Fibroblast of the conjunctiva (primary cell): ENCODE results near the gene TNIP2.
"Not testable (repeated sequence)": the region's sequence is repeated elsewhere in the genome, so short reads cannot be mapped to it uniquely, and the experiment has no call there.

Experiments
- DNase-seq: peaks from one replicate; pipeline ENCODE4 v3.0.0-alpha.2; 2010; ENCODE audit warnings: low read depth

The TNIP2 gene

GRCh38 chr4:2744576-2745270 lies 11.4 kb downstream of the TNIP2 start:
- DNase-seq, result no peak

DNA sequence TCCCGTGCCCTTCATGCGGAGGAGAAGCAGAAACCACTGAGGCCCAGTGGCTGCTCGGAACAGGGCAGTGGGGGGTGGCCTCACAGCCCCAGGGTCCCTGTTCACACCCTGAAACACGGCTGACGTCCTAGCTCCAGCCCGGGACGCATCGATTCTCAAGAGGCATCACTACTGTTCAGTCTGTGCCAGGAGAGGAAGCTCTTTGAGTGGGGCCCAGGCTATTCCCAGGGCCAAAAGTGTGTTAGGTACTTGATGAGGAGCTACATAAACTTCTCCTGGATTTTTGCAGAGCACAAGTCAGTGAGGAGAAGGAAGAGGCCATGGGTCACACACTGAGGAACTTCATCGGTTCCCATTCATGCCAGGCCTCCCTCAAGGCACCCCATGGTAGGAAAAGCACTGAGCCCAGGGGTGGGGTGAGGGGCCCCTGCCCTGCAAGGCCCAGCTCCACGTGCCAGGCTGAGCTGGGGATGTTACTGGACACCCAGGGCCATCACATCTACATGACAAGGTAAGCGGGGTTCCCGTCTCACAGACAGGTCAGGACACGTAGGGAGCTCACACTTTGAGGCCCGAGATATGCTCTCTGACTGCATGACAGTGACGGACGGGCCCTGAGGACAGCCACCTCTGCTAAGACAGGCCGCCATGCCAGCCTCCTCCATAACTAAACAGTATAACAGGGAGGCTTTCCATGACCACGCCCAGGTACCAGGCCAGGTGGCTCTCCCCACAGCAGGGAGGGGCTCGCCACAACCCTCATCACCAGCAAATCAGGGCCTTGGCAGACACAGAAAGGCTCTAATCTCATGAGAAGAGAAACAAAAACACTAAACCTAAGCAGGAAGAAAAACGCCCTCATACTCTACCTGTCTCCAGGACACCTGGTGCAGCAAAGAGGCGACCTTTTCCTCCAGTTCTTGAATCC lies 12.4 kb downstream of the TNIP2 start:
- no peak for DNase-seq

- no peak for DNase-seq
Measured at GRCh38 chr4:2742823-2743517, 13.2 kb downstream of the TNIP2 start.

- DNase-seq, result no peak
Measured at GRCh38 chr4:2742081-2742822, 13.9 kb downstream of the TNIP2 start.

DNA sequence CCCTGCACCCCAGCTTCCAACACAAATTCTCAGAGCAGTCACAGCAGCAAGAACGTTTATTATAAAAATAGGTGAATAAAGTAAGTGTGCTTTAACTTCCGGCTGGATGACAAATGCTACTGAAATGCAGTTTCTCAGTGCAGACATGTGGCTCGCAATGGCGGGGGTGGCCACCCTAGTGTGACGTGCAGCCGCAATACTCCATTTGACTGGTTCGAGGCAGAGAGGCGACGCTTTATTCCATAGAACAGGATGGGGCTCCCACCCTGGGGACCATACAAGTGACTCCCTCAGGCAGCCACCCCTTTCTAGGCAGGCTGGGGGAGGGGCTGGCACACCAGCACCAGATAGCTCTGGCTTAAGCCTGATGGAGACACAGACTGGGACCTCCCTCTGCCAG lies 14.5 kb downstream of the TNIP2 start:
- no peak for DNase-seq

GRCh38 chr4:2738296-2738695 lies 17.8 kb downstream of the TNIP2 start:
- not testable (repeated sequence) for DNase-seq

GRCh38 chr4:2735869-2736268 lies 20.3 kb downstream of the TNIP2 start:
- no peak for DNase-seq

DNA sequence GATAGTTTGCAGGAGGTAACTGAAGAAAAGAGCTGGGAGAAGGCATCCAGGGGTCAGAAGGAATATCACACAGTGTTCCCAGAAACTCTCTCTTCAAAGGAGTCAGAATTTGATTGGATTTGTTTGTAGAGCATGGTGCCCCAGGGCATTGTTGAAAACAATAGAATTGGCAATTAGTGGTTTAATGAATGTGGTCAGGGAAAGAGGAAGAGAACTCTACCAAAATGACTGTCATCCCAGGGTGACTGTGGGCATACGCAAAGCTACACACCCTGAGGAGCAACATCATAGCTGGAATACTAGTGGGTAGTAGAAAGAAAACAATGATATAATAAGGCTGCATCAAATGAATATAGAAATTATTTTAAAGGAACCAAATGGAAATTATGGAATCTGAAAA lies 21.5 kb downstream of the TNIP2 start:
- no peak for DNase-seq

DNA sequence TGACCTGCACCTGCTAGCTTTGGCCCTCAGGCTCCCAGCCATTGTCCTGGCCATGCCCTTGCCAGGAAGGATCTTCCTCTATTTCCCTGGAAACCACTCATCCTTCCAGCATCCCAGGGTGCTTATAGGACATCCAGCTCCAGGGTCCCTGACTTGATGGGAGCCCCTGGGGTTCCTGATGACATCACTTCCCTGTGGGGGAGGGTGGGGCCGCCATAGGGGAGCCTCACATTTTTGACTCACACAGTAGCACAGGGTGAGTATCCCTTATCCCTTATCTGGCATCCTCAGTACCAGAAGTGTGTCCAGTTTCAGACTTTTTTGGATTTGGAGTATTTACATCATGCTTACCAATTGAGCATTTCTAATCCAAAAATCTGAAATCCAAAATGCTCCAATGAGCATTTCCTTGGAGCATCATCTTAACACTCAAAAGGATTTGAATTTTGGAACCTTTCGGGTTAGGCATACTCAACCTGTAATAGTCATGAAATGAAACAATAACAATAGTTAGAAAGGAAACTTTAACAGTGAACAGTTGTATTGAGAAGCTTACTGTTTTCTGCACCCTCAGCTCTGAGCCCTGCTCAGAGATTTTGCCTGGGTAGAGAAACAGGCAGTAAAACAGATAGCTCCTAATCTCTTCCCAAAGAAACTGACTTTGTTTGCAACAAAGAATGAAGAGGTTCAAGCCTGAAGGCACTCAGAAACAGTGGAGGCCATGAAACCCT lies 22.1 kb downstream of the TNIP2 start:
- no peak for DNase-seq

- DNase-seq, result no peak
Measured at GRCh38 chr4:2733001-2733843, 22.9 kb downstream of the TNIP2 start.

- no peak for DNase-seq
Measured at GRCh38 chr4:2732526-2732925, 23.6 kb downstream of the TNIP2 start.

DNA sequence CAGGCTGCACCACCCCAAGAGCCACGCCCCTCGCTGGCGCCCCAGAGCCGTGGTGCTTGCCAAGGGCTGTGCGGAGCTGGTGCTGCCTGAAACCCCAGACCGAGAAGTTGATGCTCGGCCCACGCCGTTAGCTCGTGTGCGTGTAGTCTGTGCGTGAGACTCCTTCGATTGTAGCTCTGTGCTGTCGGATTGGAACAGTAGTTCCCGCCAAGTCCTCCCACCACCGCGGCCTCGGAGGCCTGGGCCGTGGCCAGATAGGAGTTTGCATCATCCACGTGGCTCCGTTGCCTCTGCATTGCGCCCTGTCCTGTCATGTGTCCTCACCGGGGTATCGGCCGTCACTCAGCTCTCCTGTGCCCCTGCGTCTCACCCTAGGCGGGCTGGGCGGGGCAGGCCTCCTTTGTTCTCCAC lies 24.2 kb downstream of the TNIP2 start:
- no peak for DNase-seq

DNA sequence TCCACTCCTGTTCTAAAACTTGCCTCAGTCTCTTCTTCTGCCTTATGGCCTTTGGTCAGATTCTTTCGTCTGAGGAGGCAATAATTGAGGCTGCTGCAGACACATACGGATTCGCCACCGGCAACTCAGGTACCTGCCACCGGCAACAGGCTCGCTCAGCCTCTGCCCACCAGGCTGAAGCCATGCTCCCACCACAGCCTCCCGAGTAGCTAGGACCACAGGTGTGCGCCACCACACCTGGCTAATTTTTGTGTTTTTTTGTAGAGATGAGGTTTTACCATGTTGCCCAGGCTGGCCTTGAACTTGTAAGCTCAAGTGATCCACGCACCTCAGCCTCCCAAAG lies 26.6 kb downstream of the TNIP2 start:
- DNase-seq, result no peak

- no peak for DNase-seq
Measured at GRCh38 chr4:2728806-2729532, 27.2 kb downstream of the TNIP2 start.

DNA sequence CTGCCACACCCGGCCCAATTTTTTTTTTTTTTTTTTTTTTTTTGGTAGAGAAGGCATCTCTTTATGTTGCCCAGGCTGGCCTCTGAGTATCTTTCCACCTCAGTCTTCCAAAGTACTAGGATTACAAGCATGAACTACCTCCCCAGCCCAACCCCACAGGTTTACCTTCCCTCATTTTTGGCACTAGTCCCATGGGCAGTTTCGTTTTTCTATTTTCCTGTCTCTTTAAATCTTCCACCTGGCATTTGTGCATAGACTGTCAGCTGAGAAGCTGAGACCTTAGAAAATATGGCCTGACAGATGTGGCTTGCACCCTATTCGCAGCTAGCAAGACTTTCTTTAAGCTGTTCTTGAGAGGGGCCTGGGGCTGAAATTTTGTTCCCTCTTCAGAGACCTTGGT lies 27.9 kb downstream of the TNIP2 start:
- no peak for DNase-seq

DNA sequence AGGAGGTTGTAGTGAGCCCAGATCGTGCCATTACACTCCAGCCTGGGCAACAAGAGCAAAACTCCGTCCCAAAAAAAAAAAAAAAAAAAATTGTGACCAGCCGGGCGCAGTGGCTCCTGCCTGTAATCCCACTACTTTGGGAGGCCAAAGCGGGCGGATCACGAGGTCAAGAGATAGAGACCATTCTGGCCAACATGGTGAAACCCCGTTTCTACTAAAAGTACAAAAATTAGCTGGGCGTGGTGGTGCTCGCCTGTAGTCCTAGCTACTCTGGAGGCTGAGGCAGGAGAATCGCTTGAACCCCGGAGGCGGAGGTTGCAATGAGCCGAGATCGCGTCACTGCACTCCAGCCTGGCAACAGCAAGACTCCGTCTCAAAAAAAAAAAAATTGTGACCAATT lies 29.3 kb downstream of the TNIP2 start:
- DNase-seq, result not testable (repeated sequence)

GRCh38 chr4:2725380-2725779 lies 30.8 kb downstream of the TNIP2 start:
- DNase-seq, result no peak

GRCh38 chr4:2723751-2724150 lies 32.4 kb downstream of the TNIP2 start:
- no peak for DNase-seq

GRCh38 chr4:2722033-2722432 lies 34.1 kb downstream of the TNIP2 start:
- no peak for DNase-seq

DNA sequence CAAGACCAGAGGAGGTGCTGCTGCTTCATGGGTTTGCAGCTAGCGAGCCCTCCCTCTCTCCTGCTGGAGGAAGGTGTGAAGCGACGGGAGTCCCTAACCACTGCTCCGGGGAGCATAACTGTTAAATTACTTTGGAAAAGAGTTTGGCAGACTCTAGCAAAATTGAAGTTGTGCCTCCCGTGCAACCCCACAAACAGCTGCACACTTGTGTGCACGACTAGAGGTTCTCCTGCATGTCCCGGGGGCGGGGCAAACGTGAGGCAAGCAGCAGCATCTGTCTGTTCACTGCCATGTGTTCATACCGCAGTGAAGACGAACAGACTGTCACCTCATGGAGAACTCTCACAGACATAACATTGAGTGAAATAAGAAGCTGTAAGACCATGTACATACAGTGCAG lies 34.5 kb downstream of the TNIP2 start:
- DNase-seq, result no peak
